NT2/D1 (cell line): ENCODE results near the gene ICOS.

ENCODE experiments used
- DNase-seq: peaks from one replicate; pipeline ENCODE4 v3.0.0-alpha.2; 2011; ENCODE audit warnings: low read depth, low spot score
- H3K27me3 ChIP-seq: 2 replicates; pipeline ENCODE4 v1.6.0; 2011; ENCODE audit warnings: mild to moderate bottlenecking; ENCODE audit not compliant: insufficient read length, insufficient read depth
- H3K36me3 ChIP-seq: 2 replicates; pipeline ENCODE4 v1.6.1; 2011; ENCODE audit warnings: mild to moderate bottlenecking, low read length, mixed read lengths; ENCODE audit not compliant: insufficient read depth, insufficient read length
- H3K4me1 ChIP-seq: 2 replicates; pipeline ENCODE4 v1.5.1; 2011; ENCODE audit not compliant: insufficient read depth, insufficient read length
- H3K4me3 ChIP-seq: 2 replicates; pipeline ENCODE4 v1.5.1; 2011; ENCODE audit warnings: low read depth; ENCODE audit not compliant: insufficient read length
- H3K9ac ChIP-seq: 2 replicates; pipeline ENCODE4 v1.6.0; 2011; ENCODE audit warnings: low read depth; ENCODE audit not compliant: insufficient read length
- H3K9me3 ChIP-seq: 2 replicates; pipeline ENCODE4 v1.5.1; 2011; ENCODE audit warnings: mild to moderate bottlenecking, low read length; ENCODE audit not compliant: insufficient read depth
- SUZ12 ChIP-seq: IDR thresholded peaks from 2 replicates; pipeline ENCODE4 v1.6.1; 2011; ENCODE audit not compliant: insufficient read length, insufficient read depth; ENCODE audit errors: extremely low read depth
- YY1 ChIP-seq: IDR thresholded peaks from 2 replicates; pipeline ENCODE4 v1.6.1; 2011; ENCODE audit not compliant: insufficient read length, insufficient read depth
- ZNF274 ChIP-seq: IDR thresholded peaks from 2 replicates; pipeline ENCODE4 v1.6.1; 2011; ENCODE audit warnings: mild to moderate bottlenecking, low read depth, low read length

ICOS gene

GRCh38 chr2:203992509-203992908 lies 55.9 kb downstream of the ICOS start:
- no peak for DNase-seq
- Histone ChIP-seq H3K36me3 (no peaks in the 10 kb centered on the region), H3K4me3 (no peak overlapping the region), H3K9ac (no peak overlapping the region), H3K9me3 (no peaks in the 10 kb centered on the region), H3K4me1 (no peaks in the 10 kb centered on the region), H3K27me3 (no peaks in the 10 kb centered on the region)
- TF ChIP-seq ZNF274 (no peak), SUZ12 (no peak), YY1 (no peak)

DNA sequence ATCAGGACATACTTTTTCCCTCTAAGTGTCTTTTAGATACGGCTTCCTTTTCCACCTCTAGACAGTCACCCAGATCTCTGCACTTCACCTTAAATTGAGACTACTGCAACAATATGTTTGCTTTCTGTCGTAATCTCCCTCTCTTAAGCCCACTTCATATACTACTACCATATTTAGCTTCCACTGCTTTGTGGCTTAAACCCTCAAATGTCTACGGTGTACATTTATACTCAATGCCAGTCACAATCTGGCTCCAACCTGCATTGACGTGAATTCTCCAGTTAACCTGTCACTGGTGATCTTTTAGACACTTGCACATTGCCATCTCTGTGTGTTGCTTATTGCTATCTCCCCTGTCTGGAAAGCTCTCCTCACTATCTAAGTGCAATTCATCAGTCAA lies 56.4 kb downstream of the ICOS start:
- H3K27me3 ChIP-seq = no peaks in the 10 kb centered on the region
- no peak for DNase-seq
- no peaks in the 10 kb centered on the region for H3K9me3 ChIP-seq
- no peaks in the 10 kb centered on the region for H3K36me3 ChIP-seq
- no peak overlapping the region for H3K4me3 ChIP-seq
- TF ChIP-seq YY1 = no peak
- no peak for TF ChIP-seq ZNF274
- TF ChIP-seq SUZ12 = no peak
- no peaks in the 10 kb centered on the region for H3K4me1 ChIP-seq
- H3K9ac ChIP-seq = no peak overlapping the region

- Histone ChIP-seq H3K27me3 (no peaks in the 10 kb centered on the region), H3K36me3 (no peaks in the 10 kb centered on the region), H3K4me3 (no peak overlapping the region), H3K9me3 (no peaks in the 10 kb centered on the region), H3K9ac (no peak overlapping the region), H3K4me1 (no peaks in the 10 kb centered on the region)
- TF ChIP-seq YY1 = no peak
- TF ChIP-seq SUZ12 = no peak
- no peak for TF ChIP-seq ZNF274
- DNase-seq = no peak
These were observed 57.0 kb downstream of the ICOS start for GRCh38 chr2:203993560-203993959.

DNA sequence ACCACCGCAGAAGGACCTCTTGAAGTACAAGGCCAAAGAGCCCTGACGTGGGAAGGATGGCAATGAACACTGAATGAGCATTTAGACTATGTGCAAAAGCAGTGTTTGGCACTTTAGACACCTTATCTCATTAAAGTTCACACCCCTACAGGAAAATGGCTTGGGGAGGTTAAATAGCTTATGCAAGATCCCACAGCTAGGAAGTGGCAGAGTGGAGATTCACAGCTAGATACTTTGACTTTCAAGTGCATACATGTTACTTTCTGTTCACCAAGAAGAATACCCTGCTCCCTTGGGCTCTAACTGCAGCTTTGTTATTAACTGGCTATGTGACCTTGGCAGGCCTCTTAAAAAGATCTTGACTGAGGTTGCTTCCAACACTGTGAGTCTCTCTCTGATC lies 58.2 kb downstream of the ICOS start:
- Histone ChIP-seq H3K4me3 (no peak overlapping the region), H3K27me3 (no peaks in the 10 kb centered on the region), H3K4me1 (no peaks in the 10 kb centered on the region), H3K9me3 (no peaks in the 10 kb centered on the region), H3K9ac (no peak overlapping the region), H3K36me3 (no peaks in the 10 kb centered on the region)
- no peak for DNase-seq
- no peak for TF ChIP-seq SUZ12
- TF ChIP-seq ZNF274 = no peak
- no peak for TF ChIP-seq YY1

DNA sequence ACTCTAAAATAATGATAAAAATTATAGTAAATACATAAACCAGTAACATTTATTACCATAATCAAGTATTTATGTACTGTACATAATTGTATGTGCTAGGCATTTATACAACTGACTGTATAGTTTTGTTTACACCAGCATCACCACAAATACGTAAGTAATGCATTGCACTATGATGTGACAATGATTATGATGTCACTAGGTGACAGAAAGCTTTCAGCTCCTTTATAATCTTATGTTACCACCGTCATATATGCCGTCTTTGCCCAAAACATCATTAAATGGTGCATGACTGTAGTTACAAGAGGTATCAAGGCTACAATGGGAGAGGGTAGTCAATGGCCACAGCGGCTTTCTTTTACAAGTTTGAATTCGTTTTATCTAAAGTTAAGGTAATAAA lies 60.1 kb downstream of the ICOS start:
- no peak for DNase-seq
- TF ChIP-seq YY1 (no peak), SUZ12 (no peak), ZNF274 (no peak)
- H3K4me3 ChIP-seq = no peak overlapping the region
- no peaks in the 10 kb centered on the region for H3K9me3 ChIP-seq
- no peak overlapping the region for H3K9ac ChIP-seq
- no peaks in the 10 kb centered on the region for H3K4me1 ChIP-seq
- no peaks in the 10 kb centered on the region for H3K36me3 ChIP-seq
- no peaks in the 10 kb centered on the region for H3K27me3 ChIP-seq

DNA sequence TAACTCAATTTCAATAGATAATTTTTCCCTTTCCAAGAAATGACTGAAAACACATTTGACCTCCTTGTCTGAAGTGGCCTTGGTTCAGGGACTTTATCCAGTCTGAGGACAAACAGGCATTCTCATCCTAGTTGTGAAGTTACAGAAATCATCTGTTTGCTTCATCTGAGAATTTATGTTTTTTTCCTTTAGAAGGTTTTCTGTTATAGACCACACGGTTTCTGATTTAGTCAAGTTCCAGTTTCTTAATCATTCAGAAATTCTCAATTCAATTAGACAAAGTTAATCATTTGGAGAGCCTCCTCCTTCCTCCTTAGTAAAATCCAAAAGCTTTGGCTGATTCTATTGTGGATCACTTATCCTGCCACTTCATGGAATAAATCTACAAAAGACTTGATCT lies 60.9 kb downstream of the ICOS start:
- Histone ChIP-seq H3K9ac (no peak overlapping the region), H3K4me1 (no peaks in the 10 kb centered on the region), H3K4me3 (no peak overlapping the region), H3K27me3 (no peaks in the 10 kb centered on the region), H3K36me3 (no peaks in the 10 kb centered on the region), H3K9me3 (no peaks in the 10 kb centered on the region)
- DNase-seq = no peak
- TF ChIP-seq ZNF274 (no peak), SUZ12 (no peak), YY1 (no peak)

DNA sequence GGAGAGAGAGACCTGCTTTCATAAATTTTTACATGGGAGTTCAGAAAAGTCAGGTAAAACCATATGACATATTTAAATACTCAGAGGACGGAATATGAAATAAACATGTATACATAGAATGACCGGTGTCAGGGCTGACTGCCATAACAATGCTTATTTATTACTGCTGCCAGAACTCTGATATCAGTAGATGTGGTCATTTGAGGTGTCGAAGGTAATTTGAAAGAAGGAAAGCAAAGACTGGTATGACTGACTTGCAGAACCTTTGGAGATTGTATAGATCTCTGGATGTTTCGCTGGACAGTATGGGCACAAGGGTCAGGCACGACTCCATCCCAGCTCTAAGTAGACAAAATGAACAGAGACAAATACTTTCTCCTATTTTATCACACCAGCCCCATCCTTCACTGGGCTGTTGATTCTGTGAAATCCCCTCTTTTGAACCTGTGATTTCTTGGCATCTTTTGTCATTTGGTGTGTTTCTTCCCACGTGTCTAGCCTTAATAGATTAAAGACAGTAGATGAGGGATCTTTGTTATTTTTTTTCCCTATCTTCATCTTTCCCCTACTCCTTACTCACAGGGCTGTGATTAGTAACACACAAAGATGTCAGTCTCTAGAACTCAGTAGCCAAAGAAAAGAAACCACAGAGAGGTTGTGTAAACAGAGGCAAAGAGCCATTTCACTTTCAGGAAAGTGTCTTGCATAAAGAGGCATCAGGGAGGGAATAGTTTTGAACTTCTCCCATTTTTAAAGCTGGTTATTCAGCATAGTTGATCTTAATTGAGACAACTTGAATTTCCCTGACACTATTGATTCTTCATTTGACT lies 61.6 kb downstream of the ICOS start:
- no peak overlapping the region for H3K4me3 ChIP-seq
- no peaks in the 10 kb centered on the region for H3K9me3 ChIP-seq
- no peaks in the 10 kb centered on the region for H3K36me3 ChIP-seq
- TF ChIP-seq YY1 (no peak), ZNF274 (no peak), SUZ12 (no peak)
- H3K4me1 ChIP-seq = no peaks in the 10 kb centered on the region
- H3K9ac ChIP-seq = no peak overlapping the region
- DNase-seq = no peak
- no peaks in the 10 kb centered on the region for H3K27me3 ChIP-seq
